GM23248 (cell line): ENCODE results near the gene DOCK9. TPM values are rescaled to one million over a fixed set of nuclear protein-coding genes. Genes with fewer than 3 reads are reported as not detected.
"Not testable (repeated sequence)": the region's sequence is repeated elsewhere in the genome, so short reads cannot be mapped to it uniquely, and the experiment has no call there.

Experiments
- DNase-seq: peaks from one replicate; pipeline ENCODE4 v3.0.0-alpha.2; 2015
- H2AFZ ChIP-seq: fragments of 200-600 bp; sonication (generic); 2 replicates; pipeline ENCODE4 v1.6.1; 2016; ENCODE audit warnings: antibody characterized with exemption
- H3F3A ChIP-seq: fragments of 200-600 bp; sonication (generic); 2 replicates; pipeline ENCODE4 v1.6.1; 2016; ENCODE audit warnings: mild to moderate bottlenecking, antibody characterized with exemption, mixed run types; ENCODE audit not compliant: insufficient read depth
- H3K27ac ChIP-seq: fragments of 200-600 bp; sonication (generic); 2 replicates; pipeline ENCODE4 v1.5.1; 2016; ENCODE audit warnings: mild to moderate bottlenecking
- H3K27me3 ChIP-seq: fragments of 200-600 bp; sonication (generic); replicated peaks from 2 replicates; pipeline ENCODE4 v1.6.1; 2016; ENCODE audit warnings: mild to moderate bottlenecking; ENCODE audit not compliant: insufficient read depth
- H3K36me3 ChIP-seq: fragments of 200-600 bp; sonication (generic); 2 replicates; pipeline ENCODE4 v1.6.1; 2016; ENCODE audit warnings: low read depth, mild to moderate bottlenecking
- H3K4me1 ChIP-seq: fragments of 200-600 bp; sonication (generic); 2 replicates; pipeline ENCODE4 v1.6.1; 2016; ENCODE audit warnings: mild to moderate bottlenecking; ENCODE audit not compliant: insufficient read depth
- H3K4me2 ChIP-seq: fragments of 200-600 bp; sonication (generic); one replicate; pipeline ENCODE4 v1.6.1; 2016; ENCODE audit warnings: mild to moderate bottlenecking; ENCODE audit not compliant: unreplicated experiment
- H3K4me3 ChIP-seq: fragments of 200-600 bp; sonication (generic); 2 replicates; pipeline ENCODE4 v1.5.1; 2016; ENCODE audit warnings: mild to moderate bottlenecking
- H3K79me2 ChIP-seq: fragments of 200-600 bp; sonication (generic); 2 replicates; pipeline ENCODE4 v1.6.1; 2016; ENCODE audit warnings: mild to moderate bottlenecking; ENCODE audit not compliant: insufficient read depth
- H3K9ac ChIP-seq: fragments of 200-600 bp; sonication (generic); 2 replicates; pipeline ENCODE4 v1.6.1; 2016; ENCODE audit warnings: mild to moderate bottlenecking
- H3K9me2 ChIP-seq: fragments of 200-600 bp; sonication (generic); 2 replicates; pipeline ENCODE4 v1.6.1; 2016; ENCODE audit warnings: mixed run types, mild to moderate bottlenecking, moderate library complexity; ENCODE audit not compliant: insufficient read depth
- H3K9me3 ChIP-seq: fragments of 200-600 bp; sonication (generic); one replicate; pipeline ENCODE4 v1.6.1; 2017; ENCODE audit warnings: low read depth
- H4K20me1 ChIP-seq: fragments of 200-600 bp; sonication (generic); 2 replicates; pipeline ENCODE4 v1.6.0; 2016; ENCODE audit not compliant: insufficient read depth
- EZH2 ChIP-seq: fragments of 200-600 bp; sonication (generic); IDR thresholded peaks from 2 replicates; pipeline ENCODE4 v1.6.1; 2018; ENCODE audit warnings: antibody characterized with exemption, mild to moderate bottlenecking; ENCODE audit not compliant: insufficient read depth, poor library complexity, severe bottlenecking
- EZH2phosphoT487 ChIP-seq: fragments of 200-600 bp; sonication (generic); IDR thresholded peaks from 2 replicates; pipeline ENCODE4 v1.6.1; 2018; ENCODE audit warnings: antibody characterized with exemption, moderate library complexity, mild to moderate bottlenecking, low read depth; ENCODE audit not compliant: insufficient read depth
- WGBS, 2 experiments: methylation state at CpG; one replicate each; pipeline ENCODE4 v1.1.6; 2015 to 2017; ENCODE audit warnings: low lambda C conversion rate in 2 of 2, low coverage in 1 of 2; ENCODE audit errors: missing lambda C conversion rate in 2 of 2; 5-methylcytosine and 5-hydroxymethylcytosine counted together
- in situ Hi-C: fragments of 300-500 bp; cut with MboI; formaldehyde crosslinking; loops from 2 replicates; pipeline ENCODE4 v1.15.0; 2020
- polyA plus RNA-seq: library from polyadenylated mRNA; unstranded; fragments of >200 nt; fragmentation: Nextera tagmentation; extraction: Ambion mirVana; gene quantifications from 2 replicates; pipeline ENCODE4 v1.2.1, GENCODE V29; 2016
- total RNA-seq: library from RNA; depleted of rRNA; stranded (reverse); fragments of >200 nt; shearing (Covaris generic); gene quantifications from 2 replicates; pipeline ENCODE4 v1.2.3, GENCODE V29; 2014

Gene DOCK9
- total and polyA plus RNA-seq, 2 experiments from 2014 or later = 3.2 to 21.2 TPM

DNA sequence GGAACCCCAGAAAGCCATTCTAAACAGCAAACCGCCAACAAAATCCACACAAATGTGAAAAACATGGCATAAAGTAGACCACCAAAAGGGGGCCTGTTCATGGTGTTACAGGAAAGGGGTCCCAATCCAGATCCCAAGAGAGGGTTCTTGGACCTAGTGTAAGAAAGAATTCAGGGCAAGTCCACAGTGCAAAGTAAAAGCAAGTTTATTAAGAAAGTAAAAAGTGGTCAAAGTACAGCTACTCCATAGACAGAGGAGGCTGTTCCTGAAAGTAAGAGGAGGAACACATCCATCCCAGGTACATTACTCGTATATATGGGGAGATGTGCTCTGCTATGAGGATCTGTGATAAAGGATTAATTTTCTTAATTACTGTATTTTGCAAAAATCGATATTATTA, 157.6 kb downstream of the DOCK9 start:
- WGBS, 2 experiments = 95 to 96% methylated on average over 3 of the region's 3 CpGs
- Histone ChIP-seq H4K20me1 (no peaks in the 10 kb centered on the region), H3K9me2 (no peaks in the 10 kb centered on the region), H3K36me3 (no peaks in the 10 kb centered on the region), H3K9me3 (no peaks in the 10 kb centered on the region), H3K79me2 (no peaks in the 10 kb centered on the region), H3K27ac (no peak overlapping the region), H3K4me1 (peaks cover 30% of the 10 kb centered on the region), H3F3A (peaks cover 32% of the 10 kb centered on the region), H3K4me3 (no peak overlapping the region), H3K4me2 (no peak overlapping the region), H2AFZ (no peak overlapping the region), H3K9ac (no peak overlapping the region), H3K27me3 (no peaks in the 10 kb centered on the region)
- no peak for DNase-seq
- in situ Hi-C loops = no loop called here
- TF ChIP-seq EZH2 = no peak
- TF ChIP-seq EZH2phosphoT487 = no peak

DNA sequence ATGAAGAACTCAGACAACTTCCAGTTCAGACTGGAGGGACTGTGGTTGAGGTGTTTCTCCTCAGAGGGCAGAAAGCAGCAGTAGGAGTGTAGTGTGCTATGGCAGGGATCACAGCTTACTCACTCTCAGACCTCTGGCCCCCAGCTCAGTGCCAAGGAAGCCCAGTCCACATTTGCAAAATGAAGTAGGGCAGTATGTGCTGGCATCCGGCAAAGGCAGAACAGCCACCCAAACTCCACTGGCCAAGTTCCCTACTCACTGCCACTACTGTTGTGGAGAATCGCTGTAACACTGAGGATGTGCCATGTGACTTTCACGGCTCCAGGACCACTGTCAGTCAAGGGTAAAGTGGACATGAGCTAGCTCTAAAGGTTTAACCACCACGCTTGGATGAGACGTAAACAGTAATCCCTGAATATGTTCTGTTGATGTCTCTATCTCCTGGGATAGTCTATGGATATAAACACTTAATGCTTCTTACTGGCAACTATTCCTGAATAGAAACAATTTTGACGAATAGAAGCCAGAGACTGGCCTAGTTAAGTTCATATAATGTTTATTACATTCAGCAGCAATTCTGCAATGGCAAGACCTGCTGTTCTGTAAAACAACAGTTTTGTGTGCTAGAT, 158.4 kb downstream of the DOCK9 start:
- Histone ChIP-seq H3K27ac (no peak overlapping the region), H3K27me3 (no peaks in the 10 kb centered on the region), H3K9ac (no peak overlapping the region), H3K79me2 (no peaks in the 10 kb centered on the region), H3K9me2 (no peaks in the 10 kb centered on the region), H3F3A (peaks cover 28% of the 10 kb centered on the region), H4K20me1 (no peaks in the 10 kb centered on the region), H2AFZ (no peak overlapping the region), H3K4me3 (no peak overlapping the region), H3K4me2 (no peak overlapping the region), H3K4me1 (peaks cover 23% of the 10 kb centered on the region), H3K36me3 (no peaks in the 10 kb centered on the region), H3K9me3 (no peaks in the 10 kb centered on the region)
- no peak for TF ChIP-seq EZH2phosphoT487
- TF ChIP-seq EZH2 = no peak
- no peak for DNase-seq
- in situ Hi-C loops = no loop called here
- WGBS, 2 experiments = 91 to 92% methylated on average over 6 of the region's 6 CpGs

DNA sequence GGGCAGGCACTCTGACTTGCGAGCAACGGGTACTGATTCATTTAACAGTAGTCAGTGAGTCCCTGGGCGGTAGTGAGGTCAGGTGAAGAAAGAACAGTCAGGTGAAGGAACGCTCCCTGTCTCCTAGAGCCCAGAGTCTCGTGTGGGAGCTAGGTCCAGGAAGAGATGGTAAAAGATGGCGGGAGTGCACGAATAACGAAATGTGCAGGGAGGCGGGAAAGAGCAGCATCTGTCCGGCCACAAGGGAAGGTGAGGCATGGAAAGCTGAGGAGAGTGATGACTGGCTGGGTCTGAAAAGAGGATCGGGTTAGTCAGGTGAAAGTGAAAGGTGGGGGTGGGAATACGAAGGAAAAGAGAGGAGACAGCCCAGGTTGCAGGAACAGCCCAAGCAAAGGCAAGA, 161.5 kb downstream of the DOCK9 start:
- H3K9me2 ChIP-seq = no peaks in the 10 kb centered on the region
- no peak overlapping the region for H2AFZ ChIP-seq
- H3K27ac ChIP-seq = no peak overlapping the region
- no peaks in the 10 kb centered on the region for H4K20me1 ChIP-seq
- no peaks in the 10 kb centered on the region for H3K79me2 ChIP-seq
- peaks cover 20% of the 10 kb centered on the region for H3F3A ChIP-seq
- H3K4me2 ChIP-seq = no peak overlapping the region
- DNase-seq = no peak
- no peak overlapping the region for H3K4me3 ChIP-seq
- no peaks in the 10 kb centered on the region for H3K9me3 ChIP-seq
- no peak overlapping the region for H3K9ac ChIP-seq
- peaks cover 15% of the 10 kb centered on the region for H3K4me1 ChIP-seq
- TF ChIP-seq EZH2phosphoT487 (no peak), EZH2 (no peak)
- H3K27me3 ChIP-seq = no peaks in the 10 kb centered on the region
- 95% methylated on average over 12 of the region's 12 CpGs for WGBS, 2 experiments
- H3K36me3 ChIP-seq = no peaks in the 10 kb centered on the region
- in situ Hi-C loops = no loop called here

DNA sequence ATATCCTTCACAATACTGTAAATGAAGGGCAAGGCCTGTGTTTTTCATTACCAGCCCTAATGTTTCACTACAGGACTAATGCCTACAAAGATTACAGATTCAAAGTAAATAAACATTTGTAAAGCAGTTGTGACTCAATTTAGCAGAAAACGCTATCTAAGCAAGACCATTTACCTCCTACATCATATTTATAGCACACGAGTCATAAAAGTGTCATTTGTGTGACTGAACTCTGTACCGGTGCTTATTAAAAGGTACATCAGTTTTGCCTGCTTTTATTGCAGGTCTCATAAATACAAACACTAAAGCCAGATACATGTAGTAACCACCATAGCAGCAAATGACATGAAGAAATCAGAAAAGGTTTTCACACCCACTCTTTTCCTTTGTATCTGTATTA, 163.9 kb downstream of the DOCK9 start:
- TF ChIP-seq EZH2phosphoT487 (no peak), EZH2 (no peak)

DNA sequence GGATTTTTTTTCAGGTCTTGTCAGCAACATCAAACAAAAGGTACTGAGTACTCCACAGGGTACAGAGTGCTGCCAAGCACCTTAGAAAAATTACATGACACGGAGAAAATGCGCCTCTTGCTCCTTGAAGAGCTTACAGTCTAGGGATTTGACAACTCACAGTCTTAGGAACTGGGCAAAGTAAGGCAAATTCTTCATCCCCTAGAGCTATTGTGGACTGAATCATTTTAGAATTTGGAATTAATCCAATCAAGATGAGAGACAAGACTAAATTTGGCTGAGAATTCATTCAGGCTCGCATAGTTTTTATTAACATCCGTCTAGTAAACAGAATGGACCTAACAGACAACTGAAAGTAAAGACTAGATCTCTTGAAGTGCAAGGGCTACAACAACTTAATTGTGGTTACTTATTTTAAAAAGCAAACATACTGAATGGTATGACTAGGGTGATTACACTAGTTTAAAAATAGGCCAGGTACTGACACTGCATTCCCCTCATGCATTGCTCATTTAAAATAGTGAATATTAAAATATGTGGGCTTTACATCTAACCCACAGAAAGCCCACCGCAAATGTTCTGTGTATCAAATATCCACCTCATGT, 165.6 kb downstream of the DOCK9 start:
- H3K4me1 ChIP-seq, H3K9ac ChIP-seq, H3K27ac ChIP-seq, DNase-seq, H3K4me2 ChIP-seq, H3K79me2 ChIP-seq, H3K4me3 ChIP-seq, H4K20me1 ChIP-seq, H3K36me3 ChIP-seq, H3F3A ChIP-seq, H2AFZ ChIP-seq, in situ Hi-C loops, H3K9me3 ChIP-seq, H3K9me2 ChIP-seq, H3K27me3 ChIP-seq: not testable (repeated sequence)
- 11 to 13% methylated on average over 2 of the region's 5 CpGs for WGBS, 2 experiments

More for the DNA sequence above, 163.9 kb downstream of the DOCK9 start:
- Histone ChIP-seq H3K9ac (no peak overlapping the region), H3K4me3 (no peak overlapping the region), H3K4me2 (no peak overlapping the region), H3K9me3 (no peaks in the 10 kb centered on the region), H4K20me1 (no peaks in the 10 kb centered on the region), H3K27me3 (no peaks in the 10 kb centered on the region), H3K27ac (no peak overlapping the region), H3K79me2 (no peaks in the 10 kb centered on the region), H3K9me2 (no peaks in the 10 kb centered on the region), H3F3A (peaks cover 5% of the 10 kb centered on the region; the same call in 1 of the 2 replicates), H2AFZ (no peak overlapping the region), H3K36me3 (no peaks in the 10 kb centered on the region), H3K4me1 (peaks cover 6% of the 10 kb centered on the region)
- in situ Hi-C loops = no loop called here
- 29 to 36% methylated on average over 3 of the region's 3 CpGs for WGBS, 2 experiments
- peak; percentile 25 for DNase-seq
